NCI-H510A (cell line): Measurements from ENCODE around the gene G3BP1.
A peak's percentile ranks its signal among the peaks of the same experiment; 100 is the strongest.
"Not testable (repeated sequence)": the region's sequence is repeated elsewhere in the genome, so short reads cannot be mapped to it uniquely, and the experiment has no call there.

Experiments used
- DNase-seq: peaks from one replicate; lab custom pipeline; 2025; lab: John Stamatoyannopoulos, UW

Gene G3BP1

DNA sequence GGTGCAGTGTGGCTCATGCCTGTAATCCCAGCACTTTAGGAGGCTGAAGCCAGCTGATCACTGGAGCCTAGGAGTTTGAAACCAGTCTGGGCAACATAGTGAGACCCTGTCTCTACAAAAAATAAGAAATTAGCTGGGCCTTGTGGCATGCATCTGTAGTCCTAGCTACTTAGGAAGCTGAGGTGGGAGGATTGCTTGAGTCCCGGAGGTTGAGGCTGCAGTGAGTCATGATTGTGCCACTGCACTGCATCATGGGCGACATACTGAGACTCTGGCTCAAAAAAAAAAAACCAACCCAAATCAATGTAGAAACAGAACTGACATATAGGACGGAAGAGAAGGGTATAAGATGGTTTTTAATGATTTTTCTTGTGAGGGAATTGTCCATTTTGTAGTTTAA, 27.7 kb downstream of the G3BP1 start:
- DNase-seq: no peak

DNA sequence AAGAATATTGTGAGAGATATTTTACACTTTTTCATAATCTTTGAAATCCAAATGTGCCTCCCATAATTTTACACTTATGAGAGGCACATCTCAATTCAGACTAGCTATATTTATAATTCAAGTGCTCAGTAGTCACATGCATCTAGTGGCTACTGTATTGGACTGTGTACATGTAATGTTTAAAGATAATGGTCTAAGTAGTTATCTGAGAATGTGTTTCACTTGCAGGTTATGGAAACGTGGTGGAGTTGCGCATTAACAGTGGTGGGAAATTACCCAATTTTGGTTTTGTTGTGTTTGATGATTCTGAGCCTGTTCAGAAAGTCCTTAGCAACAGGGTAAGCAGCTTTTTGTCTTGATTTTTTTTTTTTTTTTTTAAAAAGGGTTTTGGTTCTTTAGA, 28.8 kb downstream of the G3BP1 start:
- DNase-seq: no peak

DNA sequence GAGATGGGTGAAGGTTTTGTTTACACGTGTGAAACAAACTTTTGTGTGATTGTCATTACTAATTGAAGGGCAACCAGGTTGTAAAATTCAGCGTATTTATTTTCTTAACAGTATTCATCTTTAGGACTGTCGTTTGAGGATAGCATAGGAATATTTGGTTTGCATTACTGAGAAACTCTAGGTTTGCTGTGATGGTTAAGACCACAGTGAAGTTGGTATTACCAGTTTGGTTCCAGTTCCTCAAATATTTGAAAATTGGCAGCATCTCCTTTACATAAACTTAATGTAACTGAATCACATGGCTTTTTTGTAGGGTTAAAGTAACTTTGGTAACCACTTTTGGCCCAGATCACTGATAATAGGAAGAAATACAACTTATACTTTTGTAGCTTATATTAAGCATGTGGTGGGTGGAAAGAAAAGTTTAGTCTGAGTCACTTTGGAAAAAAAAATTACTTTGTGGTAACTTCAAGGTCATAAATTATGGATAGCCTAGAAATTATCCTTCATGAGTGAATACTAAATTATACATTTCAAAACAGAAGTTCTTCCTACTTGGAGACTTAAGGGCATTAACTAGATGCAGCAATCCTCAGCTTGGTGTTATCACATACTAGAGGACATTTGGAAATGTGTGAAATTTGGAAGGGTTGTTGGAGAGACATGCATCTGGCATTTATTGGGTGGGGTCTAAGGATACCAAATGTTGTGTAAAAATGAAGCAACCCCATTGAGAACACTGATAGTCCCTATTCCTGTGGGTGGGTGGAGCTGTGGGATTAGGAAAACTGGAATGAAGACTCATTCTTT, 33.9 kb downstream of the G3BP1 start:
- no peak for DNase-seq

DNA sequence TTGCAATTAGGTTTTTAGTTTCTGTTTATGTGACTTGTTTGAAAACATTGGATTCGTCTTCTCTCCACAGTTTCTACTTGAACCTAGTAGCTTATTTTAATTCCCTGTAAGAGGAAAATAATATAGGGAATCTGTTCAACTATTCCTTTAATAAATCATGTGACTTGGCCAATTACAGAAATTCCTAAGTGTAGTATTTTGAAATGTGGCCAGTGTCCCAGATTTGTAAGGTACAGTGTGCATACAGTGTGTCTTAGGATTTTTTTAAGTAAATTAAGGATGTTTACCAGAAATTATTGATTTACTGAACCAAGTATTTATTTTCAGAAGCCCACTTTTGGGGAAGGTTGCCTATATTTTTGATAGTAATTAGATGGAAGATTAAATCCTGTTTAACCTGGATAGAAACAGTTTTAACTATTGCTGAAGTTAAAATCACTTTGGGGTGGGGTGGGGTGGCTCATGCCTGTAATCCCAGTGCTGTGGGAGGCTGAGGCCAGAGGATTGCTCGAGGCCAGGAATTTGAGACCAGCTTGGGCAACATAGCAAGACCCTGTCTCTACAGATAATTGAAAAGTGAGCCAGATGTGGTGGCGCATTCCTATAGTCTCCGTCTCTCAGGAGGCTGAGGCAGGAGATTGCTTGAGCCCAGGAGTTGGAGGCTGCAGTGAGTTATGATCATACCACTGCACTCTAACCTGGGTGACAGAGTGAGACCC, 36.9 kb downstream of the G3BP1 start:
- DNase-seq: no peak

DNA sequence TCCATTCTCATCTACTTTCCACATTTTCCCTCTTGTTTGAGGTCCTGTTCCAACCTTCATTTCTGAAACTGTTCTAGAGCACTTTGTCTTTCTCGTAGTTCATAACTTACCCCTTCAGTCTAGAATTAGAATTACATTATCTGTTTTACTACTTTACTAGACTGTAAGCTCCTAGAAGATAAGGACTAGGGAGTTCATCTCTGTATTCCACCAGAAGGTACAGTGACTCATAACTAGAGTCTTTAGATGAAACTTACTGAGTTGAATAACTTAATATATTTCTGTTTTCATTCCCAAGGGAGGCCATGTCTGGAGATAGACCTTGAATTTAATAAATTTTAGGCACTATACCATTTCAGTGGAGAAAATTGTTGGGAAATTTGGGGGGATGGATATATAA, 38.7 kb downstream of the G3BP1 start:
- DNase-seq: no peak

DNA sequence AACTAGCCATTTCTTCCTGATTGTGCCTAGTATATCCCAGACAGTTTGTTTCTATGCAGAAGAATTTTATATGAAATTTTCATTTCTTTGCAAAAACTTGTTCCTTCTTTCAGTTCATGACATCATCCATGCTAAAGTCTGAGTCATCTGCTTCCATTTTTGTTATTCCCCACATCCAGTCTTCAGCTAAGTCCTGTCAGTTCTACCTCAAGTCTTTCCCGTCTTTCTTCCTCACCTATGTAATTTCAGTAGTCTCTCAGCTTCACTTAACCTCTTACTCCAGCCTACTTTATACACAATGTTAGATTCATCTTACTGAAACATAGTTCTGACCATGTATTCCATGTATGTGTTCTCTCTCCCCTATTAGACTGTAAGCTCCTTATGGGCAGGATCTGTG, 39.1 kb downstream of the G3BP1 start:
- no peak for DNase-seq

DNA sequence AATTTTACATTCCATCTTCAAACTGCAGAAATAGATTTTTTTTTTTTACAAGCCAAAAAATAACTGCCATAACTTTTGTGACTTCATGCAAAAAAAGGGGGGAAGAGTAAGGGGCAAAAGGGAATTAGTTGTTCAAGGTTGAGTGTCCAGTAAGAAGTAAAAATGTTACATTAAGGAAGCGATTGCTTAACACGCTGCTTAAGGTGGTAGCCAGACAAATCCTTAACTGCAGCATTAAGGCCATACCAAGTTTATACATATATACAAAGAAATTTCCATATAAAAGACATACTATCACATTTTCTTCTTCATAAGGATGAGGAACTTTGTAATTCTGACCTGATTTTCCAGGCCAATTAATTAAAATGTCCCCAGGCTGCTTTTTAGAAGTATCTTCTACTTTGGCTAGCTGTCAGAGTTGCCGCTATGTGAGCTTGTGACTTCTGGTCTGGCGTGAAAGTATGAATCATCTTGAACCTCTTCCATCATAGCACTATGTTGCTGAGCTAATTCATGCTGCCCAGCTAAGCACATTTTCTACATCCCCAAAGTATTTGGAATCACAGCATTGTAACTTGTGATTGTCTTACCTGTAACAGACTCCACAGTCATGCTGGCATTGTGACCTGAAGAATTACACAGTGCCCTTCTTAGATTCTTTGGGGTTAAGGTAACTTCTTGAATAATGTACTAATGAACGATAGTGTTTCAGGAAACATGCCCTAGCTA, 40.0 kb downstream of the G3BP1 start:
- no peak for DNase-seq

DNA sequence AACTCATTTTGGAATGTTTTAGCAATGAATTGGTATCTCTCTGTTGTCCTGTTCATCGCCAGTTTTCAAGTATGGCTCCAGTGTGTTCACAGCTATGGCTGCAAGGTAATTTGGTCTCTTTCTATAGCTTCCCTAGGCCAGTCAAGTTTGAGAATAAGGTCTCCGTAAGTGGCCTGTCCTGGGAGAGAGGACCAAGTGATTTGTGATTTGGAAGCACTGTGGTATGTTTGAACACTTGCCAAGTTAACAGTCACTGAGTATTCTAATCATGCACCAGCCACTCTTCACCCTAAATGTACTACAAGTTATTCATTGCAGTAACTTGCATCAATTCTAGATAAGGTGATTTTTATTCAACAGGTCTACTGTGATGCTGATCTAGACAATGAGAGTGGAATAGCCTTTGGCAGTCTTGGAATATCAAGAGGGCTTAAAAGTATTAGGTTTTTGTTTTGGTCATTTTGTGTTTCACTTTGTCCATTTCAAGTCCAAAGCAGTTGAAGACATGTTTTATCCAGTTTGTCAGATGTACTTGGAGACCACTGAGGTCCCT, 41.1 kb downstream of the G3BP1 start:
- DNase-seq: no peak

DNA sequence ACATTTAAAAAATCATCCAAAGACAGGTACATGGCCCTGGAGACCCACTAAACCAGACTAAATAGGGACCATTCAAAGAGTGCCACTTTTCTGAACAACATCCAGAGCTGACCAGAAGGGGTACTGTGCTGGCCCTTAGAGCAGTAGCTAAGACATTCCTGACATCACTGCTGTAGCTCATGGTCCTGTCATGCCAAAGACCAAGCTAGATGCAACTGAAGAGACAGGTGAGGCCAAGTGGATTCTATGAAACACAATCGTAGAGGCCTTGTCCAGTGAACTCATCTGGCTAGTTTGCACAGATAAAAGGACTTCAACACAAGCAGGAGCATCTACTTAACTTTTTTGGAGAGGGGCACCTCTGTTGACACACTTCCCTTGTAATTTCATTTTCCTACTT, 43.3 kb downstream of the G3BP1 start:
- DNase-seq: no peak

DNA sequence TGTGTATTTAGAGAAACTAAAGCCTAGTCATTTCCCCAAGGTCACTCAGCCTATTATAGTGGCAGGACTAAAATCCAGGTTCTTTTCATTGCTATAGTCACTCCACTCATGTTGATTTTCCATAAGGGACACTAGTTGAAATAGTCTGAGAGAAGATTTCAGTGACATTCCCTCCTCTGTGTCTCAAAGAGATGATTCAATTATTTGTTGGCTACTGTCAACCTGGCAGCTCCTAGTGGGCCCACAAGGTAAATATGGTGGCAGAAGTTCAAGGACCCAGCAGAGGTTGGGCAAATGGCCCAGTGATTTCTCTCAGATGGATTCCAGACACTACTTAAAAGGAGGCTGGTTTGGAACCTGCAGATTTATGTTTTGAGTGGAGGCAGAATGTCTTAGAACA, 48.1 kb downstream of the G3BP1 start:
- no peak for DNase-seq

DNA sequence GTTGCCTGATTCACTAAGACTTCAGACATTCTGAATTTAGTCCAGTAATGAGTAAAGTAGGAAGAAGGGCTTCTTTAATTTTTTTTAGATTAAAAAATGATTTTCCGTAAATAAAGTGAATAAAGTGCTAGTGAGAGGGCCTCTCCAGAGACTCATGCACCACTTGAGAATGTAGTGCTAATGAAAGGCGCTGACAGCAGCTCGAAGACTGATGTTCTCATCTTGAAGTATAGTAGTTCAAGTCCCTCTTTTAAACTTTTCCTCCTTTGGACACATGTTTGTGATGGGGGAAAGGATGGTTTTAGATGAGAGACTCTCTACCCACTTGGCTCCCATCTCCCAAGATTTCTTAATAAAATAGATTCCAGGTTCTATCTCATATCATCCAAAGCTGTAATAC, 48.5 kb downstream of the G3BP1 start:
- no peak for DNase-seq

DNA sequence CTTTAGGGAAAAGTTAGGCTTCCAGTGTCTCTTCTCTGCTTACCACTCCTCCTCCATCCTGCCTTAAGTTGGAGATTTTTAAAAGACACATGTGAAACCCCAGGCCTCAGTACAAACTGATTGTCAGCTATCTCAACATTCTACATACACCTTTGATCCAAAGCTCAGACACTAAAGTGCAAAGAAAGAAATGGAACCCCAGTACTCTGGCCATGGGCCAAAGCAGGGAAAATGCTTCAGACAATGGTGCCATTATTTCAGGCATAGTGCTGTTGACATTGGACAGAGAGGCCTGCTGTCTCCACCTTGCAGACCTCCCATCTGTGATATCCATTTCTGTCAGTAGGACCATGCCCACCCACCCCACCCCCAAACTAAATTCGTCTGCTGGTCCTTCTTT, 49.1 kb downstream of the G3BP1 start:
- DNase-seq: no peak

DNA sequence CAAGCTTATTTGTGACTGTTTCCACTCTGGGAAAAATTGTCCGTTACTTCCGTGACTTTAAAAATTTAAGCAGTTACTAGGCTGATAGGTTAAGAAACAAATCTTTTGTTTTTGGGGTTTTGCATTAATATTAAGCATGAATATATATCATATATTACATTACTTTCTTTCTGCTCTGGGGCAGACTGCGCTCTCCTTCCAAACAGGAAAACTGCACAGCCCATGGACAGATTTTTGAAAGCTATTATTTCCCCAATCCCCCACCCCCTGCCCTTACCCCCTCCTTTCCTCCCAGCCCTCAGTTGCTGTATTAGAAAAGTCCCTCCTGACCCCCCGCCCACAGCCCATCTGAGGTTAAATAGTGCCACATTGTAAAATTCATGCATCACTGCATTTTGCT, 50.4 kb downstream of the G3BP1 start:
- no peak for DNase-seq

DNA sequence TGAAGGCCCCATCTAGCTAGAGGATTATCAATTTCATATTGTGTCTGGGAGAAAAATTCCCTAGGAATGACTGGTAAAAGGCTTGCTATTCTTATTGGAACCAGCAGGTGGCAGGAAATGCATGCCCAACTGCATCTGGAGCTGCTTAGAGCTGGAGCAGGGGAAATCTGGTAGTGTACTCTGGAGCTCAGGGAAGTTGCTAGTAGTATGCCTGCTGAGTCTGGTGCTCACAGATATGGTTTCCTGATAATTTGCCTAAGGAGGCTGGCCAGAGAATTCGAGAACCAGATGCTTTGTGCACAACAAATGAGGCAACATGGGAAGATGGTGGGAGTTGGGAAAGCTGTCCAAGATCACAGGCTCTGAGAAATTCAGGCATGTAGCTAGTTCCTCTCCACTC, 53.7 kb downstream of the G3BP1 start:
- peak; percentile 19 for DNase-seq

DNA sequence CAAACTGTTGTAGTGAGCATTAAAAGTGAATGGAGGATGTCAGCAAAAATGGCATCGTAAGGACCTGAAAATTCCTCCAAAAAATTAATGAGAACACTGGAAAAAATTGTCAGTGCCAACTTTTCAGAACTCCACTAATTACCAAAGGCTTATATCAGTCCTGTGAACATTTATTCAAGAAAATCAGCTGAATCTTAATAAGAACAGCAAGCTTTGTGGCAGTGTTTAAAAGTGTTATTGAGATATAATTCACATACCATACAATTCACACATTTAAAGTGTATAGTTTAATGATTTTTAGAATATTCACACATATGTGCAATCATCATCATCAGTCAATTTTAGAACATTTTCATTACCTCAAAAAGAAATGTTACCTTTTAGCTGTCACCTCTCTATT, 57.6 kb downstream of the G3BP1 start:
- no peak for DNase-seq

DNA sequence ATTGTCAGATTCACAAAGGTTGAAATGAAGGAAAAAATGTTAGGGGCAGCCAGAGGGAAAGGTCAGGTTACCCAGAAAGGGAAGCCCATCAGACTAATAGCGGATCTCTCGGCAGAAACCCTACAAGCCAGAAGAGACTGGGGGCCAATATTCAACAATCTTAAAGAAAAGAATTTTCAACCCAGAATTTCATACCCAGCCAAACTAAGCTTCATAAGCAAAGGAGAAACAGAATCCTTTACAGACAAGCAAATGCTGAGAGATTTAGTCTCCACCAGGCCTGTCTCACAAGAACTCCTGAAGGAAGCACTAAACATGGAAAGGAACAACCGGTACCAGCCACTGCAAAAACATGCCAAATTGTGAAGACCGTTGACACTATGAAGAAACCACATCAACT, 61.1 kb downstream of the G3BP1 start:
- not testable (repeated sequence) for DNase-seq

DNA sequence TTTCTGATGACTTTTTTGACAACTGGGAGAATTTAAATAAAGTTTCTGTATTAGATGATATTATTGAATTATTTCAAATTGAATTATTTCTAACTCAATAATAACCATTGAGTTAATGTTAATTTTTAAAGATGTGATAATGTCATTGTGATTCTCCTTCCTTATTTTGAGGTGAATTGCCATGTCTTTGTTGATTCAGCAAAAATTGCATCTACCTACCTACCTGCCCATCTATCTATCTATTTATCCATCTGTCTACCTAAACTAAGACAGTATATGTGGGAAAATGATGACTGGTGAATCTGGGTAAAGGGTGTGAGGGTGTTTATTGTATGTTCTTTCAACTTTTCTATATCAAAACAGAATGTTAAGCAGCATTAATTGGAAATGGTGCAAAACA, 75.0 kb downstream of the G3BP1 start:
- no peak for DNase-seq

DNA sequence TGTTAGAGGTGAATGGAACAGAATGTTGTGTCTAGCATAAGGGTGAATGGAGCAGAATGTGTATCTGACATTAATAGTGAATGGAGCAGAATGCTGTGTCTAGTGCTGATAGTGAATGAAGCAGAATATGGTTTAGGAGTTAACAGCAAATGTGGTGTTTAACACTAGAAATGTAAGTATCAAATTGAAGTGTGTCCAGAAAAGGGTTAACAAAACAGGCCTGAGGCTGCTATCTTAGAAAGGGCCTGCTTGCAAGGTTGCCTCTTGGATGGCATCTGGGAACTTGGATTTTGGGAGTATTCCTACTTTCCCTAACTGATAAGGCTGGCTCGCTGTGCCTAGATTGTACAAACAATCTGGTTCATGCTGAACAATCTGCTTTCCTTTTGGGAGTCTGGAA, 76.1 kb downstream of the G3BP1 start:
- no peak for DNase-seq

DNA sequence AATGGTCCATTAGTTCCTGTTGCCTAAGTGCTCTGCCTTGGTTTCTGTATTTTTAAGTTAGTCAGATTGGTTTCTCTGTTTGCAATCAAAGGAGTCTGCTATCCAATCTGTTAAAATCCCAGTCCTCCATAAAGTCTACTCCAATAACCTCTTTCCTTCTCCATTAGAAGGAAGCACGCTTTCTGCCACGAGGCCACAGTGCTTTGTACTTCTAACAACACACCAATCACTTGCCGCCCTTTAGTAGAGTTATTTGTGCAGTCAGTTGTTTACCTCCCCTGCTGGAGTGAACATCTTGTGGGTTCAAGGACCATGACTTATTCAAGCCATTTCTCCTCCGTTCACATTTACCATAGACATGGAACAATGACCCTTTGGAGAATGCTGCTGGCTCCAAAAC, 83.9 kb downstream of the G3BP1 start:
- DNase-seq: no peak

DNA sequence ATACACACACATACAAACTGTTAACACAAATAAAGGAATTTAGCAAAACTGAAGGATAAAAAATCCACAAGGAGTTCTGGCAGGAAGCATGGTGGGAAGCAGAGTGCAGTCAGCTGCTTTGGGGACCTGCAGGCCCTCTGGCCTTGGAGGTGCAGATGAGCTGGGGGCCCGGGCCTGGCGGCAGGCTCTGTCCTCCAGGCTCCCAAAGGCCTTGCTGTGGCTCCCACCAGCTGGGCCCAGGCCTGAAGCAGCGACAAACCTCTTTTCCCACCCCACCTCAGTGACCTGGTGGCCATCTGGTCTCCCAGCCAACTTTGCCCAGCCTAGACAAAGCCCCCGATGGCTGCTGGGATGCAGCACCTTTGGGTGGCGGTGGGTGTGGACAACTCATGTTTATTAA, 85.1 kb downstream of the G3BP1 start:
- no peak for DNase-seq

DNA sequence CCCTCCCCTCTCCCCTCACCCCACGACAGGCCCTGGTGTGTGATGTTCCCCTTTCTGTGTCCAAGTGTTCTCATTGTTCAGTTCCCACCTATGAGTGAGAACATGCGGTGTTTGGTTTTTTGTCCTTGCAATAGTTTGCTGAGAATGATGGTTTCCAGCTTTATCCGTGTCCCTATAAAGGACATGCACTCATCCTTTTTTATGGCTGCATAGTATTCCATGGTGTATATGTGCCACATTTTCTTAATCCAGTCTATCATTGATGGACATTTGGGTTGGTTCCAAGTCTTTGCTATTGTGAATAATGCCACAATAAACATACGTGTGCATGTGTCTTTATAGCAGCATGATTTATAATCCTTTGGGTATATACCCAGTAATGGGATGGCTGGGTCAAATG, 89.1 kb downstream of the G3BP1 start:
- not testable (repeated sequence) for DNase-seq
